Peyer's patch (tissue), 4 donors: ENCODE data around the gene UHRF1.

ENCODE experiments used
- POLR2A ChIP-seq, 2 donors: fragments of 450-650 bp; IDR thresholded peaks; one replicate each; pipeline ENCODE4 v1.5.1; 2017; ENCODE audit warnings: antibody characterized with exemption in 2 of 2, mild to moderate bottlenecking in 2 of 2, moderate library complexity in 2 of 2
- TF ChIP-seq, protein P1 (sequence below), 6 experiments: fragments of 450-650 bp in 4 of 6; fragments of 200-600 bp in 2 of 6; sonication (generic) in 1 of 6; IDR thresholded peaks; one replicate each; pipeline ENCODE4 v1.5.1; 2017 to 2019; ENCODE audit warnings: antibody characterized with exemption in 6 of 6, mild to moderate bottlenecking in 3 of 6, moderate library complexity in 1 of 6

DNA sequence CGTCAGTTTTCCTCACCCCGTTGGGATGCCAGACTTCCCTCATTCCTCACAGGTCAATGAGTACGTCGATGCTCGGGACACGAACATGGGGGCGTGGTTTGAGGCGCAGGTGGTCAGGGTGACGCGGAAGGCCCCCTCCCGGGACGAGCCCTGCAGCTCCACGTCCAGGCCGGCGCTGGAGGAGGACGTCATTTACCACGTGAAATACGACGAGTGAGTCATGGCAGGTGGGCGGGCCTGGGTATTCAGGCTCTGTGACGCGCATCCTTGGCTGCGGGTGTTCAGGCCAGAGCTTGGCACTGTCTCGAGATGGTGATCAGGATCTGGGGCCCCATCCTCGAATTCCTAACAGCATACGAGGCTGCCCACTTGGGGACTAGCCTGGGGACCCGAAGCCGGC lies 21.4 kb downstream of the UHRF1 start:
- TF ChIP-seq, protein P1, sequence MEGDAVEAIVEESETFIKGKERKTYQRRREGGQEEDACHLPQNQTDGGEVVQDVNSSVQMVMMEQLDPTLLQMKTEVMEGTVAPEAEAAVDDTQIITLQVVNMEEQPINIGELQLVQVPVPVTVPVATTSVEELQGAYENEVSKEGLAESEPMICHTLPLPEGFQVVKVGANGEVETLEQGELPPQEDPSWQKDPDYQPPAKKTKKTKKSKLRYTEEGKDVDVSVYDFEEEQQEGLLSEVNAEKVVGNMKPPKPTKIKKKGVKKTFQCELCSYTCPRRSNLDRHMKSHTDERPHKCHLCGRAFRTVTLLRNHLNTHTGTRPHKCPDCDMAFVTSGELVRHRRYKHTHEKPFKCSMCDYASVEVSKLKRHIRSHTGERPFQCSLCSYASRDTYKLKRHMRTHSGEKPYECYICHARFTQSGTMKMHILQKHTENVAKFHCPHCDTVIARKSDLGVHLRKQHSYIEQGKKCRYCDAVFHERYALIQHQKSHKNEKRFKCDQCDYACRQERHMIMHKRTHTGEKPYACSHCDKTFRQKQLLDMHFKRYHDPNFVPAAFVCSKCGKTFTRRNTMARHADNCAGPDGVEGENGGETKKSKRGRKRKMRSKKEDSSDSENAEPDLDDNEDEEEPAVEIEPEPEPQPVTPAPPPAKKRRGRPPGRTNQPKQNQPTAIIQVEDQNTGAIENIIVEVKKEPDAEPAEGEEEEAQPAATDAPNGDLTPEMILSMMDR (IDR thresholded peaks at IDR 0.05) = no peak
- no peak for TF ChIP-seq POLR2A (IDR thresholded peaks at IDR 0.05)
